H54 (cell line): ENCODE data around the gene HINT3.

Experiments used
- DNase-seq: peaks from one replicate; pipeline ENCODE4 v3.0.0; 2011; ENCODE audit warnings: low spot score, mixed read lengths; ENCODE audit not compliant: insufficient read length
- FAIRE-seq: peaks from 3 replicates; lab custom pipeline; 2011; peaks lifted over from hg19 to GRCh38; lab: Jason Lieb, UNC
- POLR2A ChIP-seq: IDR thresholded peaks from 2 replicates; pipeline ENCODE4 v1.6.1; 2011; ENCODE audit warnings: low read depth, mild to moderate bottlenecking, low read length

HINT3 gene

DNA sequence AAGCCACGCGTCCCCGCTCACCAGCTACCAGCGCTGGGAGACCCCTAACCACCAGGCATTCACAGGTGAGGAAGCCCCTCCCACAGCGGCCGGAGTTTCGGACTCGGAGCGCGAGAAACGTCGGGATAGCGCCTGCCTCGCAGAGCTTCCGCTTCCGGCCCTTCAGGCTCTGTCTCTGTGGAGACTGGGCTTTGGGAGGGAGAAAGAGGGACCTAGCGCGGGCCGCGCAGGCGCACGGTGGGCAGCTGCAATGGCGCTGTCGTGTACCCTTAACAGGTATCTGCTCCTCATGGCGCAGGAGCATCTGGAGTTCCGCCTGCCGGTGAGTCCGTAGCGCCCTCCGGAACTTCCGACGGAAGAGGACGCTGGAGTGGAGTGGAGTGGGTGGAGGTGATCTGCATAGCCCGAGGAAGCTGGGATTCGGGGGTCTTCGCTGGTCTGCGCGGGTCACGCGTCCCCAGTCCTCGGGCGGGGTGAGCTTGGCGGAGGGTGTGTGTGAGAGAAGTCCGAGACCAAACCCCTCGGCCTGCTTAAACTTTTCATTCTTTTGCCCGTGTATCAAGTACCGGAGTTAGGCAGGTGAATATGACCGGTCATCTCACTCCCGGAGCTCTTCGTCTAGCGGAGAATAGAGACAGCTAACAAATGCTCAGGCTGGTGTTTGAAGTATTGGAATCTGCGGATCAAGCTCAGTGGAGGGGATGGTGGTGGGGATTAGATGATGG, 29.9 kb downstream of the HINT3 start, which contains the start of gene TRMT11:
Gene TRMT11, plus strand, starts transcription at position 240 of the 725 bp plus-strand sequence. Its CDS starts 11 bp downstream, at position 251.
- peak; percentile 91 for TF ChIP-seq POLR2A
- DNase-seq (peak; percentile 66), FAIRE-seq (no peak)

DNA sequence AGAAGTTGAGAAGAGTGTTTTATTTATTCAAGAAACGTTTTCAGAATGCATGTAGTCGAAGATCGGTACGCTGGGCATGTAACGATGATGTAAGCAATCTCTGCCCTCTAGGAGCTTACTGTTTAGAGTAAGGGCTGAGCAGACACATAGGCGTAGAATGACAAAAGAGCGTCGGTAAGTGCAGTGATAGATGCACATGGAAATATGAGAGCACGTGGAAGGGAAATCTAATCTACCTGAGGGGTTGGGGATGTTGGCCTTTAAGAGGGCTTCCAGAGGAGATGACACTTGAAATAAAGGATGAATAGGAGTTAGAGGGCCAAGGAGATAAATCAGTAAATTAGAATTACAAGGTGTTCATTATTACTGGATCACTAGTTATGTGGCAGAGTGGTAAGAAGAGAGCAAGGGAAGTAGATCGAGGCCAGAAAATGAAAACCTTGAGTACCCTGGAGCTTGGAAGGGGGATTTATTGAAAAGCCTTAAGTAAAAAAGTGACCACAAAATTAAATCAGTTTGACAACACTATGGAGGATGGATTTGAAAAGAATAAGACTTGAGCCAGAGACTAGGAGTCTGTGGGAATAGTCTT, 30.6 kb downstream of the HINT3 start:
- FAIRE-seq (no peak), DNase-seq (no peak)

DNA sequence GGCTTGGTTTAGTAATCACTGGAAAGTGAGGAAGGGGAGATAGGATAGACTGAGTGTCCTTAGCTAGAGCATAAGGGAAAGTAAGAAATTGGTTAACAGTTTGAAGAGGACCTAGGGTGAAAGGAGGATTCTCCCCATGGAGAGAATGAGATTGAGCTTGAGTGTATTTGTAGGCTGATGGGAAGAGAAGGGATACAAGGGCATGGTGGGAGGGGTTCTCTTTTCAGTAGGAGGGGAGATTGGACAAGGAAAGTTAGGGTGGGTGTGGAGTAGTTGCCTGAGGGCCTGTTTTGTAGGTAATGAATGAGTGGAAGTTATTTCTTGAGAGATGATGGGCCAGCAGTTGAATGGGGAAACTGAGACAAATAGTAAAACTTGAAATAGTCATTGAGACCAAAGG, 31.7 kb downstream of the HINT3 start:
- DNase-seq (no peak), FAIRE-seq (no peak)
- no peak for TF ChIP-seq POLR2A

More for the DNA sequence above, 30.6 kb downstream of the HINT3 start:
- no peak for TF ChIP-seq POLR2A

- FAIRE-seq (no peak), DNase-seq (no peak)
- TF ChIP-seq POLR2A, result no peak
Observed at GRCh38 chr6:125989631-125990030, 33.1 kb downstream of the HINT3 start.

DNA sequence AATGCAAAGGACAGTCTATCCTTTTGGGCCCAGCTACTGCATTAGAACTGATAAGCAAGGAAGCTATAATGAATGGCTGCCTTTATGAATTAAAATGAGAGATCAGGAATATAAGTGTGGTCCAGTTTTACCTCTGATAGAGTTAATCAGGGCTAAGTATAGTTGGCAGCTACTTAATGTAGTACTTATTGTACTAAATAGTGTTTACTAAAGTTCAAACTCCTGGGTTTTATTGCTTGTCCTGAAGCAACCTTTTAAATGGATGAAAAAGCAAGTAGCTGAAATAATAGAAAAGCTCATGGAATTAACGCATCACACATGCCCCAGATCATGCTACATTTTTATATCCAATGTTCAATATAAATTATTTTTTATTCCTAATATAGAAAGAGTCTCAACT, 35.1 kb downstream of the HINT3 start:
- no peak for TF ChIP-seq POLR2A
- no peak for DNase-seq
- no peak for FAIRE-seq

DNA sequence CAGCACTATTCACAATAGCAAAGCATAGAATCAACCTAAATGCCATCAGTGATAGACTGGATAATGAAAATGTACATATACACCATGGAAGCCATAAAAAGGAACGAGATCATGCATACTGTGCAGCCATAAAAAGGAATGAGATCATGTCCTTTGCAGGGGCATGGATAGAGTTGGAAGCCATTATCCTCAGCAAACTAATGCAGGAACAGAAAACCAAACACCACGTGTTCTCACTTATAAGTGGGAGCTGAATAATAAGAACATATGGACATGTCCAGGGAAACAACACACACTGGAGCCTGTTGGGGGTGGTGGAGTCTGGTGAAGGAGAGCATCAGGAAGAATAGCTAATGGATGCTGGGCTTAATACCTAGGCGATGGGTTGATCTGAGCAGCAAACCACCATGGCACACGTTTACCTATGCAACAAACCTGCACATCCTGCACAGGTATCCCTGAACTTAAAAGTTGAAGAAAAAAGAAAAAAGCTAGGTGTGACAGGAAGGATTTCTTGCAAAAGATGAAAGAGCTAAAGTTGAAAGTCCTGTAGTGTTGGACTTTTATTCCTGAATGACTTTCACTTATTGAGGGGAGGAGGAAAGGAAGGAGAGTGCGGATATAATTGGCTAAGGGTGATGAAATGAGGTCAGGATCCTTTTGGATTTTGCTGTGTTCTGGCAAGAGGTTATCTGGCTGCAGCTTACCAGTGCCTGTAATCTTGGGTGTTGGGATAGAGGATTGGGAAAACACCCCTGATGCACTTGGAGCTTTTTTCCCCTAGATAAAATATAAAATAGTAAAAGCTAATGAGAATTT, 38.3 kb downstream of the HINT3 start:
- DNase-seq, result no peak
- no peak for TF ChIP-seq POLR2A
- FAIRE-seq, result no peak

GRCh38 chr6:125995972-125996580, 39.5 kb downstream of the HINT3 start:
- FAIRE-seq (peak; percentile 81), DNase-seq (no peak)
- no peak for TF ChIP-seq POLR2A

DNA sequence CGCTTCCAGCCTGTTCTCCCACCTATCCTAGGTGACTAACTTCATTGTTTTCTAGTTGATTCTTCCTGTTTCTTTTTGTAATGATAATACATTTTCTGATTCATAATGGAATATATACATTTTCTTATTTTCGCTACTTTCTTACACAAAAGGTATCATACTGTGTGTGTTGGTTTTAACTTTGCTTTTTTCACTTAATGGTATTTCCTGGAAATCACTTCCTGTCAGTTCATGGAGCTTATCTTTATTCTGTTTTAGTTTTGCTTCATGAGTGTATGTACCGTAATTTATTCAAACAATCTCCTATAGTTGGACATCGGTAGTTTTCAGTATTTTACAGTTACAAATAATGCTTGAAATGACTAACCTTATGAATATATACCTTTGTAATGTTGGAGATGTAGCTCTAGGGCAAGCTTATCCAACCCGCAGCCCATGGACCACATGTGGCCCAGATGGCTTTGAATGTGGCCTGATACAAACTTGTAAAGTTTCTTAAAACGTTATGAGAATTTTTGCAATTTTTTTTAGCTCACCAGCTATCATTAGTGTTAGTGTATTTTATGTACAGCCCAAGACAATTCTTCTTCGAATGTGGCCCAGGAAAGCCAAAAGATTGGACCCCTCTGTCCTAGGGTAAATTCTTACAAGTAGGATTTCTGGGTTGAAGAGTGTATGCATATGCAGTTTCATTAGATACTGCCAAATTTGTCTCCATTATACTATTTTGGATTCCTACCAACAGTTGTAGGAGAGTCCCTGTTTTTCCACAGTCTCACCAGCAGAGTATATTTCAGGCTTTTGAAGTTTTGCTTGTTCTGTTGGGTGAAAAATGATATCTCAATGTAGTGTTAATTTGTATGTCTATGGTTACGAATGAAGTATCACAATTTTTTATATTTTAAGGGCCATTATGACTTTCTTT, 46.4 kb downstream of the HINT3 start:
- DNase-seq, result no peak
- TF ChIP-seq POLR2A, result no peak
- FAIRE-seq, result no peak

- no peak for FAIRE-seq
- no peak for TF ChIP-seq POLR2A
- DNase-seq, result no peak
Observed at GRCh38 chr6:126007800-126008199, 51.2 kb downstream of the HINT3 start.

DNA sequence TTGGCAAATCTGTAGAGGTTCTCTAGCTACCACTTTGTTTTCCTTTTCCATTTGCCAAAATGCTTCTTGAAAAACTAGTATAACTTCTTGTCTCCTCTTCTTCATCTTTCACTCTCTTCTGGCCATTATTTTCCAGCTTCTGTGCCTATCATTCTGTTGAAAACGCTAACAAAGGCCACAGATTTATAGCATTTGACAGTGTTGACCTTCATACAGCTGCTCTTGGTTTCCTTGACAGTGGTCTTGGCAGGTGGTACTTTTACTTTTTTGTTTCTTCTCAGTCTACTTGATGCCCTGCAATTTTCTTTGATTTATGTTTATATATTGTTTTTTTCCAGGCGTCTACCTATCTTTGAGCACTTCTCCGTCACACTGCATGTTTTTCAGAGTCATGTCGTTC, 53.5 kb downstream of the HINT3 start:
- DNase-seq (no peak), FAIRE-seq (no peak)
- no peak for TF ChIP-seq POLR2A

DNA sequence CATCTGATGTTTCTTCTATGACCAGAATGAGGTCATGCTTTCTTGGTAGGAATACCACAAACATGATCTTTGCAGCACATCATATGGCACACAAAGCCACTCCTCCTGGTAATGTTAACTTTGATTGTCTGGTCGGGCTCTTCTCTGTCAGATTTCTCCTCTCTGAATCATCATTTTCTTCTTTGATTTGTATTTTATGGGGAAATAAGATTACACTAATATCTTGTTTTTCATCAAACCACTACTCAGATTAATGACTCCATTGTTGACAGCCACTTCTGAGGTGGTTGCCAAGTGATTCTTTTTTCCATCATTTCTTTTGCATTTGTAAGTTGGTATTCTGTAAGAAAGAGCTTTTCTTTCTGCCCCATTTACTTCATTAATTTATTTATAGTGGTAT, 59.3 kb downstream of the HINT3 start:
- FAIRE-seq (no peak), DNase-seq (no peak)
- no peak for TF ChIP-seq POLR2A

- FAIRE-seq, result no peak
- TF ChIP-seq POLR2A, result no peak
Observed at GRCh38 chr6:126016591-126016990, 60.0 kb downstream of the HINT3 start.

GRCh38 chr6:126017668-126018067, 61.1 kb downstream of the HINT3 start:
- no peak for FAIRE-seq
- no peak for DNase-seq
- TF ChIP-seq POLR2A, result no peak

More at GRCh38 chr6:126016591-126016990, 60.0 kb downstream of the HINT3 start:
- no peak for DNase-seq
